OCI-LY7 (cell line): ENCODE measurements around the gene OR2A14. TPM values are rescaled to one million over a fixed set of nuclear protein-coding genes. Genes with fewer than 3 reads are reported as not detected.
"Not testable (repeated sequence)": the region's sequence is repeated elsewhere in the genome, so short reads cannot be mapped to it uniquely, and the experiment has no call there.

ENCODE experiments used
- BruUV-seq: library from RNA; stranded (reverse); fragments of 400-500 nt; replicated peaks from 2 replicates; lab custom pipeline; 2021; lab: Mats Ljungman, UMichigan
- CTCF ChIA-PET: fragments of 300-600 bp; sonication (Branson Sonifier 250); formaldehyde crosslinking; loops from one replicate; lab custom pipeline; 2022; ENCODE audit warnings: antibody characterized with exemption; ENCODE audit not compliant: unreplicated experiment; lab: Charles Lee
- POLR2A ChIA-PET: fragments of 300-600 bp; sonication (Branson Sonifier 250); formaldehyde crosslinking; loops from one replicate; lab custom pipeline; 2022; ENCODE audit warnings: antibody characterized with exemption; lab: Charles Lee
- DNase-seq: peaks from one replicate; pipeline ENCODE4 v3.0.0-alpha.2; 2015; ENCODE audit warnings: low spot score
- H2AFZ ChIP-seq: fragments of 200-600 bp; sonication (generic), shearing (Covaris generic); 2 replicates; pipeline ENCODE4 v1.6.1; 2014; ENCODE audit warnings: mild to moderate bottlenecking, antibody characterized with exemption, low read length, moderate library complexity
- H3K27ac ChIP-seq: fragments of 200-600 bp; sonication (generic); 2 replicates; pipeline ENCODE4 v1.5.1; 2014; ENCODE audit warnings: mixed run types, low read depth, mild to moderate bottlenecking, moderate library complexity, low read length, inconsistent platforms; ENCODE audit not compliant: poor library complexity, severe bottlenecking
- H3K36me3 ChIP-seq: fragments of 200-600 bp; sonication (generic); 2 replicates; pipeline ENCODE4 v1.6.1; 2014; ENCODE audit warnings: mild to moderate bottlenecking, antibody characterized with exemption, low read length, moderate library complexity, mixed read lengths; ENCODE audit not compliant: insufficient read depth
- H3K4me1 ChIP-seq: fragments of 200-600 bp; sonication (generic); 2 replicates; pipeline ENCODE4 v1.5.1; 2014; ENCODE audit warnings: mild to moderate bottlenecking, low read length; ENCODE audit not compliant: insufficient read depth, poor library complexity, severe bottlenecking
- H3K4me2 ChIP-seq: fragments of 200-600 bp; sonication (generic); 2 replicates; pipeline ENCODE4 v1.6.1; 2014; ENCODE audit warnings: mild to moderate bottlenecking, low read length
- H3K4me3 ChIP-seq: fragments of 200-600 bp; sonication (generic); 2 replicates; pipeline ENCODE4 v1.5.1; 2014; ENCODE audit warnings: mild to moderate bottlenecking, low read depth, low read length; ENCODE audit not compliant: poor library complexity, severe bottlenecking
- H3K79me2 ChIP-seq: fragments of 200-600 bp; sonication (generic); 2 replicates; pipeline ENCODE4 v1.6.1; 2016; ENCODE audit warnings: low read depth, mild to moderate bottlenecking, low read length, moderate library complexity, mixed read lengths; ENCODE audit not compliant: insufficient read depth
- H3K9me2 ChIP-seq: fragments of 200-600 bp; sonication (generic); 2 replicates; pipeline ENCODE4 v1.6.1; 2016; ENCODE audit warnings: mild to moderate bottlenecking, low read length, mixed read lengths; ENCODE audit not compliant: insufficient read depth
- H3K9me3 ChIP-seq: fragments of 200-600 bp; sonication (generic); 2 replicates; pipeline ENCODE4 v1.6.1; 2014; ENCODE audit warnings: mild to moderate bottlenecking, mixed run types, low read length, mixed read lengths
- H4K20me1 ChIP-seq: fragments of 200-600 bp; sonication (generic); 2 replicates; pipeline ENCODE4 v1.6.1; 2014; ENCODE audit warnings: mild to moderate bottlenecking, antibody characterized with exemption, low read length, moderate library complexity, mixed read lengths; ENCODE audit not compliant: insufficient read depth
- CTCF ChIP-seq: fragments of 200-600 bp; sonication (generic); conservative IDR thresholded peaks from 2 replicates; pipeline ENCODE4 v1.5.1; 2014; ENCODE audit warnings: mild to moderate bottlenecking, antibody characterized with exemption, low read length, moderate library complexity, mixed read lengths
- intact Hi-C: fragments of 100-400 bp; cut with micrococcal nuclease; formaldehyde crosslinking; loops from one replicate; pipeline ENCODE4 v1.10.0; 2022; ENCODE audit not compliant: unreplicated experiment
- small RNA-seq: library from RNA; depleted of rRNA; stranded (forward); fragments of <200 nt; gene quantifications from one replicate; pipeline ENCODE3, GENCODE V24; 2014
- total RNA-seq, 2 experiments: library from RNA; depleted of rRNA in 1 of 2; stranded (reverse); fragments of >200 nt in 1 of 2; shearing (Covaris generic) in 1 of 2; gene quantifications; 2 replicates each; pipeline ENCODE4 v1.2.3, GENCODE V29; 2014 to 2022

OR2A14 gene
- total RNA-seq, 2 experiments from 2014 or later, result not detected

GRCh38 chr7:144178380-144179164 lies 55.6 kb downstream of the OR2A14 start:
- H3K4me2 ChIP-seq, H3K9me2 ChIP-seq, BruUV-seq, H3K36me3 ChIP-seq, H3K79me2 ChIP-seq, CTCF ChIA-PET, H3K27ac ChIP-seq, intact Hi-C loops, H3K4me1 ChIP-seq, H2AFZ ChIP-seq, H4K20me1 ChIP-seq, POLR2A ChIA-PET, H3K4me3 ChIP-seq, H3K9me3 ChIP-seq: not testable (repeated sequence)
- peak; percentile 12 for DNase-seq
- peak; percentile 67 for TF ChIP-seq CTCF

- CTCF ChIA-PET, H3K79me2 ChIP-seq, H3K36me3 ChIP-seq, H3K9me3 ChIP-seq, BruUV-seq, H4K20me1 ChIP-seq, H2AFZ ChIP-seq, DNase-seq, H3K4me3 ChIP-seq, H3K4me2 ChIP-seq, H3K9me2 ChIP-seq, H3K27ac ChIP-seq, POLR2A ChIA-PET, intact Hi-C loops, H3K4me1 ChIP-seq: not testable (repeated sequence)
These were observed 56.1 kb downstream of the OR2A14 start for GRCh38 chr7:144179165-144179479.

Small RNAs within 50 kb of the gene (small RNA-seq; reads per million reads assigned to genes)
- gene OR2A41P, result not detected

Other genes starting within 250 kb of the OR2A14 start
- gene TCAF1, start 221.0 kb upstream of the OR2A14 start, total RNA-seq (2014; rRNA removed; shearing (Covaris generic)), result 1.9 and 3.3 TPM in 2 replicates
- gene TCAF1, start 221.0 kb upstream of the OR2A14 start, total RNA-seq (2022), result 5.5 and 7.0 TPM in 2 replicates
- not detected in 2 replicates for gene OR2F2, start 187.9 kb upstream of the OR2A14 start, total RNA-seq (2014; rRNA removed; shearing (Covaris generic))
- gene OR2F2, start 187.9 kb upstream of the OR2A14 start, total RNA-seq (2022), result not detected in 2 replicates
- not detected in 2 replicates for gene OR2F1, start 168.3 kb upstream of the OR2A14 start, total RNA-seq (2014; rRNA removed; shearing (Covaris generic))
- gene OR2F1, start 168.3 kb upstream of the OR2A14 start, total RNA-seq (2022), result not detected in 2 replicates
- not detected in 2 replicates for gene OR6B1, start 122.9 kb upstream of the OR2A14 start, total RNA-seq (2014; rRNA removed; shearing (Covaris generic))
- gene OR6B1, start 122.9 kb upstream of the OR2A14 start, total RNA-seq (2022), result not detected in 2 replicates
- gene OR2A5, start 74.2 kb upstream of the OR2A14 start, total RNA-seq (2014; rRNA removed; shearing (Covaris generic)), result not detected in 2 replicates
- not detected in 2 replicates for gene OR2A5, start 74.2 kb upstream of the OR2A14 start, total RNA-seq (2022)
- not detected in 2 replicates for gene OR2A25, start 53.4 kb upstream of the OR2A14 start, total RNA-seq (2014; rRNA removed; shearing (Covaris generic))
- gene OR2A25, start 53.4 kb upstream of the OR2A14 start, total RNA-seq (2022), result not detected in 2 replicates
- gene OR2A12, start 36.9 kb upstream of the OR2A14 start, total RNA-seq (2014; rRNA removed; shearing (Covaris generic)), result not detected in 2 replicates
- not detected in 2 replicates for gene OR2A12, start 36.9 kb upstream of the OR2A14 start, total RNA-seq (2022)
- gene OR2A2, start 13.6 kb upstream of the OR2A14 start, total RNA-seq (2014; rRNA removed; shearing (Covaris generic)), result not detected in 2 replicates
- gene OR2A2, start 13.6 kb upstream of the OR2A14 start, total RNA-seq (2022), result not detected in 2 replicates
- not detected in 2 replicates for gene CTAGE4, start 60.3 kb downstream of the OR2A14 start, total RNA-seq (2014; rRNA removed; shearing (Covaris generic))
- gene CTAGE4, start 60.3 kb downstream of the OR2A14 start, total RNA-seq (2022), result not detected in 2 replicates
- not detected in 2 replicates for gene ARHGEF35, start 72.7 kb downstream of the OR2A14 start, total RNA-seq (2014; rRNA removed; shearing (Covaris generic))
- gene ARHGEF35, start 72.7 kb downstream of the OR2A14 start, total RNA-seq (2022), result not detected in 2 replicates
- gene OR2A42, start 116.4 kb downstream of the OR2A14 start, total RNA-seq (2014; rRNA removed; shearing (Covaris generic)), result not detected in 2 replicates
- gene OR2A42, start 116.4 kb downstream of the OR2A14 start, total RNA-seq (2022), result not detected in 2 replicates
- gene OR2A7, start 141.6 kb downstream of the OR2A14 start, total RNA-seq (2014; rRNA removed; shearing (Covaris generic)), result not detected in 2 replicates
- gene OR2A7, start 141.6 kb downstream of the OR2A14 start, total RNA-seq (2022), result not detected in 2 replicates
- not detected in 2 replicates for gene CTAGE8, start 146.1 kb downstream of the OR2A14 start, total RNA-seq (2014; rRNA removed; shearing (Covaris generic))
- not detected in 2 replicates for gene CTAGE8, start 146.1 kb downstream of the OR2A14 start, total RNA-seq (2022)
- gene OR2A1, start 189.2 kb downstream of the OR2A14 start, total RNA-seq (2014; rRNA removed; shearing (Covaris generic)), result not detected in 2 replicates
- not detected in 2 replicates for gene OR2A1, start 189.2 kb downstream of the OR2A14 start, total RNA-seq (2022)
- gene ARHGEF5, start 232.2 kb downstream of the OR2A14 start, total RNA-seq (2014; rRNA removed; shearing (Covaris generic)), result not detected in 2 replicates
- not detected in 2 replicates for gene ARHGEF5, start 232.2 kb downstream of the OR2A14 start, total RNA-seq (2022)